HL-60/S4 treated with retinoic acid at 250 ng/mL for 4 days and 3 days (cell line): ENCODE data around the gene PTPRD.

Experiments
- in situ Hi-C: fragments of 300-500 bp; cut with MboI; formaldehyde crosslinking; loops from 2 replicates; pipeline ENCODE4 v1.7.0; 2022; ENCODE audit warnings: low sequenced_read_pairs

PTPRD gene

GRCh38 chr9:8282535-8282934 lies 2330.3 kb downstream of the PTPRD start:
- in situ Hi-C loops: no loop called here

DNA sequence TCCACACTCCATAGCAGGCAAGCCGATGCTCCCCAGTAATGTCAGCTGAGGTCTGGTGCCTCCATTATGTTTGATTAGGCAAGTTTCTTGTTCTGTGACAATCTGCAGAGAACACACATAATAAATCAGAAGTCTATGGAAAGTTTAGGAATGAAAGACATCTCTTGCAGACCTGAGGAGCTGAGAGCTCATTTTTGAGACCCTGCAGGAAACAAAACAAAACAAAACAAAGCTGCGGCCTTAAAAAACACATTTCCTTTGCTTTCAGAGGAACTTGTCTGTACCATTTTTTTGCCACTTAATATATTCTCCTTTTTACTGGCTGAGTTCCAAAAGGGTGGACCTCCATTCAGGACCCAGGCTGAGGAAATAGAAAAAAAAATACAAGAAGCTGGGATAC lies 2332.0 kb downstream of the PTPRD start:
- in situ Hi-C loops: no loop called here

GRCh38 chr9:8278048-8278447 lies 2334.8 kb downstream of the PTPRD start:
- in situ Hi-C loops: no loop called here

DNA sequence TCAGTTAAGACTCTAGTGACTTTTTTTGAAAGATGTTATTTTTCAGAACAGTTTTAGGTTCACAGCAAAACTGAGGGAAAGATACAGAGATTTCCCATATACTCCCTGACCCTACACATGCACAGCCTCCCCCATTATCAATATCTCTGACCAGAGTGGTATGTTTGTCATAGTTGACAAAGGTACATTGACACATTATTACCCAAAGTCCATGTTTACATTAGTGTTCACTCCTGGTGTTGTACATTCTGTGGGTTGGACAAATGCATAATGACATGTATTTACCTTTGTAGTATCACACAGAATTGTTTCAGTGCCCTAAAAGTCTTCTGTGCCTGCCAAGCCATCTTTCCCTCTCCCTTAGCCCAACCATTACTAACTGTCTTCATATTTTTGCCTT lies 2342.6 kb downstream of the PTPRD start:
- in situ Hi-C loops: no loop called here

DNA sequence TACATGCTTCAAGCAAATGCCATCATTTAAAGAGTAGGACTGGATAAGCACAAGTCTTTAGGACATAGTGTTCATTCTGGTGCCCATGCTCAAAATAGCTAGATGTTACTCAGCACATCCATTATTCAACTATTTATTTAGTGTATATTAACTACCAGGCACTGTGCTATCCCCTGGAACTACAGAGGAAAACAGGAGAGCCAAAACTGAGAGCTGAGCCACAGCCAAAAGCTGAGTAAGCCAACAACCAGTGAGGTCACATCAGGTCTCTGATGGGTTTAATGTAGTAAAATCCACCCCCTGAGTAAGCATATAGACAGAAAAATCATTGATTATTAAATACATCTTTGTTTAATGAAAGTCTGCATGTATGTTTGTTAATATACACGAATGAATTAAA lies 2343.9 kb downstream of the PTPRD start:
- in situ Hi-C loops: no loop called here

DNA sequence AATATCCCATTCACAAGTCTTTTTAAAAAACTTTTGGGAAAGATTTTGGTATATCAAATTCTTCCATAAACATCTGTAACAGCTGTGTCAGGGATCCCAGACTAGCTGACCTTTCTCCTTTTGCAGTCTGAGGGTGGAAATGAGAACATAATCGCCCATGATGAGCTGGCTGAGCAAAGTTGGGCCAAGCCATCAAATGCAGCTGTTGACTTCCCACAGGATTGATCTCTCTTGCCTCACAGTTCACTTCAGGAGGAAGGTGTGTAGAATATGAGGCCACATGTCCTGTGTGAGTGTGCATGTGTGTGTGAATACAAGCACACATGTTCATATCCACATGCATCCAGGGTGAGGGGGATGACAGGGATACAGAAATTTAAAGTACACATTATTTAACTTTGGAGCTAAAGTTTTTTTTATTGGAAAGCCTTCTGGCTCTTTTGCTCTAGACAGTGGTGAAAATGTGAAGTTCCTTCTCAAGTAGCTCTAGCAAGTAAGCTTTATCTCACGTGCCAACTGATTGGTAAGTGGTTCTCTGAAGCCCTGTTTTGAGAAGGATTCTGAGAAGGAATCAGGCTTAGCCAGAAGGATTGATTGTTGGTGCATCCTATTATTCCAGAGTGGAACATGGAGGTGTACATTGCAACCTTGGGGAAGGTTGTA lies 2344.5 kb downstream of the PTPRD start:
- in situ Hi-C loops: no loop called here

- in situ Hi-C loops: no loop called here
Observed at GRCh38 chr9:8267636-8268035, 2345.2 kb downstream of the PTPRD start.

- in situ Hi-C loops: no loop called here
Observed at GRCh38 chr9:8266861-8267260, 2345.9 kb downstream of the PTPRD start.

- in situ Hi-C loops: no loop called here
Observed at GRCh38 chr9:8265281-8265680, 2347.5 kb downstream of the PTPRD start.
